ENCODE results near the gene SHE.

DNA sequence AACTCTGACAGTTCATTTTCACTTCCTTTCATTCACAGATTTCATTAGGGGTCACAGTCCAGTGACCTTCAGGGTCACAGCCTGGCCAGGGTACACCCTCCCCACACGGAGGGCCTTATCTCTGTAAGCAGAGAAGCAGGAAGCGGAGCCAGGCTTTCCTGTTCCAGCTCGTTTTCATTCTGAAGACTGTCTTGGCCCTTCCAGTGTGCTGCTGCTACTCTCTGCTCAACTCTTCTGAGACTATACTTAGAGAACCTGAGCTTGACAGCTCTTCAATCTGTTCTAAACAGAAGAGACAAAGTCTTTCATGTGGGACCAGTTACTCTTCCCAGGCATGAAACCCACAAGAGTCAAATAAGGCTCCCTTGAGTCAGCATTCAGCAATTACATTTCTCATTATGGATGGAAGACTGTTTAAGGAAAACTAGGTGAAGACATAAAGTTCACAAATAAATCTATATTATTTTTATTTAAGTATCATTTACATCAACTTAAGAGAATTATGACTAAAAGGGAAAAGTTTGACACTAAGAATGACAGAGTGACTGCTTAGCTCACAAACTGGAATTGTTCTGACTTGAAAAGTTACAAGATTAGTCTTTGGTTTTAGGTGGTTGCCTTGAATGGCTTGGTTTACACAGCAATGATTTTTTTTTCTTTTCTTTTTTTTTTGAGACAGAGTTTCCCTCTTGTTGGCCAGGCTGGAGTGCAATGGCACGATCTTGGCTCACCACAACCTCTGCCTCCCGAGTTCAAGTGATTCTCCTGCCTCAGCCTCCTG lies 5.0 kb downstream of the SHE start:
- no peak for TF ChIP-seq FOXK2 (IDR thresholded peaks at IDR 0.05)
- no peak for TF ChIP-seq SUZ12 (IDR thresholded peaks at IDR 0.05)
- no peak for TF ChIP-seq SP1 (IDR thresholded peaks at IDR 0.05)
- no peak for TF ChIP-seq FOXA1 (IDR thresholded peaks at IDR 0.05)
- no peak for TF ChIP-seq ZNF384 (IDR thresholded peaks at IDR 0.05)
- TF ChIP-seq BHLHE40 (IDR thresholded peaks at IDR 0.05; ENCODE audit: borderline replicate concordance), result no peak
- no peak for TF ChIP-seq LEF1 (IDR thresholded peaks at IDR 0.05; ENCODE audit: borderline replicate concordance)

All from HEK293T (cell line).